Activated CD4-positive, alpha-beta T cell treated with anti-CD3 and anti-CD28 coated beads, Interleukin-2, amount 50 U/mL, for 4 hours (primary cell): ENCODE results near the gene ASB11.
A peak's percentile ranks its signal among the peaks of the same experiment; 100 is the strongest.
"Not testable (repeated sequence)": the region's sequence is repeated elsewhere in the genome, so short reads cannot be mapped to it uniquely, and the experiment has no call there.

ENCODE experiments used
- DNase-seq, 2 experiments: peaks; one replicate each; pipeline ENCODE4 v3.0.0-alpha.2; 2020

ASB11 gene, protein sequence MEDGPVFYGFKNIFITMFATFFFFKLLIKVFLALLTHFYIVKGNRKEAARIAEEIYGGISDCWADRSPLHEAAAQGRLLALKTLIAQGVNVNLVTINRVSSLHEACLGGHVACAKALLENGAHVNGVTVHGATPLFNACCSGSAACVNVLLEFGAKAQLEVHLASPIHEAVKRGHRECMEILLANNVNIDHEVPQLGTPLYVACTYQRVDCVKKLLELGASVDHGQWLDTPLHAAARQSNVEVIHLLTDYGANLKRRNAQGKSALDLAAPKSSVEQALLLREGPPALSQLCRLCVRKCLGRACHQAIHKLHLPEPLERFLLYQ

DNA sequence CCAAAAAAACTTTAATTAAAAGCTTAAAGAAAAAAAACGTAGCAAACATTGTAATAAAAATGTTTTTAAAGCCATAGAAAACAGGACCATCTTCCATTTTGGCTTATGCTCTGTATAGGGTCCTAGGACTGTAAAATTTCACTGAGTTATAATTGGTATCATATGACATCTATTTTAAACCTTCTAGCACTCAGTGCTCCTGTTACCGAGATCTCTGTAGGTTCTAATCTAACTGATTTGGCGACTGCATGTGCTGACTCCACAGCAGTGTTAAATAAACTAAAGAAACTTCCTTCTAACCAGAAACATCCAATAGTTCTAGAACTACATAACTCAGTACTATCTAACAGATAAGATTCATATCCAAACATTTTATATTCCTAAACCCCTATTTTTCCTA, at the start of gene ASB11:
TSS of gene ASB11 (minus strand) at position 132 of the 400 bp plus-strand sequence. CDS start at position 97, 35 bp downstream.
- no peak for DNase-seq

DNA sequence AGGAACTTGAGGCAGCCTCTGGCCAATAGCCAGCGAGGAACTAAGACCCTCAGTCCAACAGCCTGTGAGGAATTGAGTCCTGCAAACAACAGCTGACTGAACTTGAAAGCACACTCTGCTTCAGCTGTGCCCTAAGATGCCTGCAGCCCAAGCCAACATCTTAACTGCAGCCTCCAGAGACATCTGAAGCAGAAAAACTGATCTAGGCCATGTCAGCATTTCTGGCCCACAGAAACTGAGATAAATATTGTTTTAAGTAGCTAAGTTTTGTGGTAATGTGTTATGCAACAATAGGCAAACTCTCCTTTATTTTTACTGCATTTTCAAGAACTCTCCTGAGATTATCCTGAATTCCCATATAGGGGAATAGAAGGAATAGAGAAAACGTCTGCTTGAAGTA, 44.3 kb upstream of the ASB11 start:
- DNase-seq, result no peak

DNA sequence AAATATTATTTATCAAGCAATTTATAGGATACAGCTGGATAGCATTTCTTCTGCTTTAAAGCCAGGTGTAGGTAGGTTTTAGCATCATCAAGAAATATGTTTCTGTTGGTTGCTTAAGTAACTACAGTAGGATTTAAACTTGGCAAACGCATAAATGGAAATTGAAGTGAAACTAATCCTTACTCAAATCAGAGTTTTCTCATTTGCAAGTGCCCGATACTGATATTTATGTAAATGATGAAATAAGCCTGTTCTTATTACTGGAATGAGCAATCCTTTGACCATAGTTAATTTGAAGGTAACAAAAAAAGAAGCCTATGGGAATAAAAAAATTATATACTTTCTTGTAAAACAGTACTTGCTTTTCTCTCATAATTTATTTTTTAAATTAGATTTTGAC, 43.1 kb upstream of the ASB11 start:
- no peak for DNase-seq

DNA sequence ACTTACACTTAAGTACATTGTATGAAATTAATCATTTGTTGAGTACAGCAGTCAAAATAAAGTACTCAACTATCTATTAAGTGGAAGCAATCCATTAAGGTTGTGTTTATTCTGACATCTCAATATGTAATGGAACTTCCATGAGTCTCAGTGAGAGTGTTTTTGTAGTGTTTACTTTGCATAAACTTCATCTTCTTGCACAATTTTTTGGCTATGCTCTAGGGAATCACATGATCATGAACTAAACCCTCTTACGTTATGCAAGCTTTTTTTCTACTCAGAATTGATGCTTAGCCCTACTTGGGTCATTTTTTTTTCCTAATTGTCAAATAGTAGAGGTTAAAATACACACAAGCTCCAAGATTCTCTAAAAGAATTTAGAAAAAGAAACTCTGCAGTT, 41.0 kb upstream of the ASB11 start:
- no peak for DNase-seq

DNA sequence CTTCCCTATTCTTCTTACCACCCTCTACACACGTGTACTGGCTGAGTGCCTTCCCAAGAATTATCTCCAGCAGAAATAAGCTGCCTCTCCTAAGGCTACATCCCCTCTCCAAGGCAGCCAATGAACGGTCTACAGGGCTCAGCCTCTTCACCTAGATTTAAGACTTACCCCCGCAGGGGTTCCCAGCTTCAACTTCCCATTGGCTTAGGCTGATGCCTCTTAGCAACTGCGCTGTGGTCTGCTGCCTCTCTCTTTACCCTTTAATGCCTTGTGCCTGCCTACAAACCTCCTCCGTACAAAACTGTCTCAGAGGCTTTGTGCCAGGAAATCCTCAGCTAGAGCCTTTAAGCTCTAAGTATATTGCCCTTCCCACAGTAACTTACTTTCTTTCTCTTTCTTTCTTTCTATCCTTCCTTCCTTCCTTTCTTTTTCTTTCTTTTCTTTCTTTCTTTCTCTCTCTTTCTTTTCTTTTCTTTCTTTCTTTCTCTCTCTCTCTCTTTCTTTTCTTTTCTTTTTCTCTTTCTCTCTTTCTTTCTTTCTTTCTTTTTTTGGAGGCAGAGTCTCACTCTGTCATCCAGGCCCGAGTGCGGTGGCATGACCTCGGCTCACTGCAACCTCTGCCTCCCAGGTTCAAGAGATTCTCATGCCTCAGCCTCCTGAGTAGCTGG, 35.0 kb upstream of the ASB11 start:
- DNase-seq, result no peak

DNA sequence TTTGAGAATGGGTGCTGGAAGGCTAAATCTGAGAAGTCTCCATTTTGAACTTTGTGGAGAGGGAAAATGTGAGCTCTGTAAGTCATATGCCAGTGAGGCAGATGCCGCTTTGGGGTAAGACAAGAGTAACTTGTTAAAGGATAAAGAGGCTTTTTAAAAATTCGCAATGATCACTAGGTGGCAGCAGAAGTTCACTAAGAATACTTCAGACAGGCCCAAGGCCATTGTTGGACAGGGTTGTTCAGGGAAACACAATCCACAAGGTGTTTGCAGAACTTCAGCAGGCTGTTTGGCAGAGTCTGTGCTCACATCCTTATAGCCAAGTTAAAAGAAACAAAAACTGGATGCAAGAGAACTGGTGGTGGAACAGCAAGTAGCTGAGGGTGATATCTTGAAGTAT, 33.6 kb upstream of the ASB11 start:
- no peak for DNase-seq

DNA sequence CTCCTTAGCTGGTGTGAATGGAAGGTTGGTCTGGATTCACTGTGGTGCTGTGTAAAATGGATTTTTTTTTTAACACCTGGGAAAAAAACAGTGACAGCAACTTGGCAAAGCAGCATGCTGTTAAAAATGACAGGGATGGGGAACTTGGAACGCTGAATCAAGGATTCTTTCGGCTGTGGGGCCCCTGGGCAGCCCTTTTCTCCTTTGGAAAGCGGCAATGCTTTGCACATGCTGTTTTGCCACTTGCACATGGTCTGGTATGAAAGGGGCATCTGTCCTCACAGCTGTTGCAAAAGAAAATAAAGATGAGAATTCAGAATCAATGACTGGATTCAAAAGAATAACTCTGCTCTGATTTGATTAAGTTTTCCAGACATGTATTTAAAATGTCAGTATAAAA, 30.5 kb upstream of the ASB11 start:
- DNase-seq, result no peak

DNA sequence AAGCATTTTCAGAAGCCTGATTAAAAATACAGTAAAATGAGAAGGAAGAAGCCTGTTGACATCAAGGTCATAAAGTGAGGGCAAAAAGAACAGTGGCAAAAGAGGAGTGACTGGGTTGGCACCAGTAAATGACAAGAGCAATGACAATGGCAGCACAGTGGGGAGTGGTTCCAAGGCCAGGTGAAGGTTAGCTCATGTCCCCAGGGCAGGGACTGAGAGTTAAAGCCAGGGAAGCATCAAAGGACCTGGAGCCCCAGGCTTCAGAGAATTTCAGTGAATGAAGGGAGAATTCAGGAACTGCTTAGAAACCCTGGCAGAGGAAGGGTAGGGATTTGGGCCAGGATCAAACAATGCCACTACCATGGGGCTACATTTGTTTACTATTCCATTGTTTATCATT, 28.7 kb upstream of the ASB11 start:
- no peak for DNase-seq

DNA sequence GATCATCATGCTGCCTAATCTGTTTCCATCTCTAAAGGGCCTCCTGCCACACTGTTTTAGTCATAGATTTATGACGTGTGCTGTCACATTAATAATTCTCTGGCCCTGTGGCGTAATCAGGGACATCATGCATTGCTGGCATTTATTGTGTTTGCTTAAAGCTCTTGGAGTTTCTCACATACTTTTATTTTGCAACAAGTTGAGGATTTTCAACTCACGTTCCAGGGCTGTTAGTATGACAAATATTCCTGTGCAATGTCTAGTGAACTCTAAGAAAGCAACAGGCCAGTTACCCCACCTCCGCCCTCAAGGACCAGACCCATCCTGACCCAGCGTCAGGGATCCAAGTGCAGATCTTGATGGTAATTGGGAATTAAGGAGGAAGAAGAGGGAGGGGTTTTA, 27.6 kb upstream of the ASB11 start:
- DNase-seq, result no peak

DNA sequence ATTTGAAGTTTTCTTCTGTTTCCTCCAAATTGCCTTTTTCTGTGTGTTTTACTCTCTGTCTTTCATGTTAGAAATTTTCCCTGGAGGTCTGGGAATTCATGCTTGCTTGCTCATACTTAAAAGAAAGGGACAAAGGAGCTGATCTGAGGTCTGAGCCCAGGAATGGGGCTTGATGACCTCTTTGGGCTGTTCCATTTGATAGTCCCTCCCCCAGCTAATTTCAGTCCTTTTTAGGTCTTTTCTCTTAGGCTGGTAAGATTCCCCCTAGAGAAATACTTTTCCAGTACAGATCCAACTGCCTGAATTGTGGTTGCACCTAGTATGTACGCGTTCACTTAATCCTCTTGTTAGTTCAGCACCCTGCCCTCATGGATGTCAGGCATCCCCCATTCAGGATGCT, 25.4 kb upstream of the ASB11 start:
- DNase-seq, result no peak

DNA sequence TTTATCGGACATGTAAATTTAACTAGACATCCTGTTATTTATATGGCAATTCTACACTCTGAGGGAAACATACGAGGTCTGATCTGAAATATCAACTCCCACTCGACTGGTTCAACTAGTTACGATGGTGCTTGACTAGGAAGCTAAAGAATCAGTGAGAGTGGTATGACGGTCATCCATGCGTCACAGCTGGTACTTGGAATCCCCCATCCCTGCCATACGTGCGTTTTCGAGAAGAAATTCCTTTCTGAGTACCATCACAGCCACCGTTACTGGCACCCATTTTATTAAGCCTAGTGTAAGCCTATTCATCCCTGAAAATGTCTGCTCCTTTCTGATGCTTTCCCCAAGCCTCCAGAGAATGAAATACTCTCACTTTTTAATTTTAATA, 20.6 kb upstream of the ASB11 start:
- DNase-seq, result peak; percentile 11 to 15

DNA sequence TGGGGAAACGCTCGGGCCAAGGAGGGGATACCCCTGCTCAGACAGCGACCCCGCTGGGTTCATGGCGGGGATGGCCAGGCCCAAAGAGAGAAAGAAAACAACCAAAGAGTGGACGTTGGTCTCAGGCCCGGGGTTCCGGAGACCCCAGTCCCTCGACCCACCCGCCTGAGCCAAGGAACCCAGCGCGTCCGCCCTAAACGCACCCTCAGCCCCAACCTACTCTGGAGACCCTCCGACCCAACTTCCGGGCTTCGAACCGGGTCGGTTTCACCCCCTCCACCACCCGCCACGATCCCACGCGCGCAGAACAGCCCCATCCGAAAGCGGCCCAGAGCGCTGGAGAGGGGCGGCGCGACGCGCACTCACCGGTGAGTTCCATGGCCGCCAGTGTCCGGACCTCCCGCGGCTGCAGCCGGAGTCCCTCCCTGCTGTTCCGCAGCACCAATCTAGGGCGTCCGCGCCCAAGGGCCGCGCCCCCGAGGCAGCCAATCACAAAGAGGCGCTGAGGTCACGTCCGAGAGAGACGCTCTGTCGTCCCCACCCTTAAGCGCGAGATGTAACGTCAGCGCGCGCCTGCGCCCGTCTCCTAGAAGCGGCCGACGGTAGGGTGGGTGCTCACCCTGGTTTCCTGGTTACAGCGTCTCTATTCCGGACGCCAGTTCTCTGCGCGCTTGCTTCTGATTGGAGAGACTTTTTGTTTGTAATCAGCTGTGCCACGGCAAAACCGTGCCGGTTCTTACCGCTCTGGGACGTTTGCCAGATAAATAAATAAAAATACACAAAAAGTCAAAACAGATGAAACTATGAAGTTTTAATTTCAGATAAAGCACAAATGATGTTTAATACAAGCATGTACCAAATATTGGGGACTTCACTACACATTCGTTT, 19.9 kb upstream of the ASB11 start, which contains the start of gene PIGA:
TSS of gene PIGA (minus strand) at position 389 of the 888 bp plus-strand sequence. CDS start 3,593 bp downstream, outside the sequence.
- peak; percentile 82 to 85 for DNase-seq

DNA sequence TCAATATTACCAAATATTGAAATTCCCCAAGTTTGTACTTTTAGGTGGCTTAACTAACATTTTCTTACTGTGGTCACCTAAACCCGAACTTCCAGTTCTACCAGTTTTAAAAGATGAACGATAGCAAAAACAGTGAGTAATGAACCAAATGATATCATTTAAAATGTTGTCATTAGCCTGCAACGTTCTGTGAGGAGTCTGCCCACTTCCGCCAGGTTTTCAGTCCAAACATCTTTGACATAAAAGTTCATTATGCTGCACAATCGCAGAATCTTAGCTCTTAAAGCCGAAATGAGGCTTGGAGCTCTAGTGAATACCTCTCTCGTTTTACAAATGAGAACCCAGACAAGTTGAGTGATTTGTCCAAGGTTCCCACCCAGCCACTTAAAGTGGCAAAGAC, 19.1 kb upstream of the ASB11 start:
- no peak for DNase-seq

DNA sequence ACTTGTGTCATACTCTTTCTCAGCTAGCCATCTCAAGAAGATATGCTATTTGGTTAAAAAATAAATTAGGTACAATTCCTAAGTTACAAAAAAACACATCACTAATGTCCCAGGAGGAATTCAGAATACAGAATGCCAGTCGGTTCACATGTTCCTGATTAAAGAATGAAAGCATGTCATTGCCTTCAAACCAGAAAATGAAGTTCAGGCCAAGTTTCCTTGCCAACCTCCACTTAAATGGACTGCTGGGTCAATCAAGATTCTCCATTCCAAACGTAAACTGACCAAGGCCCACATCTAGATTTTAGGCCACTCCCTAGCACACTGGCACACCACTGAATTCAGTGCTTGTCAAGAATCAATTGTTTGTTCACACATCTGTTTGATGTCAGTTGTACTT, 13.4 kb upstream of the ASB11 start:
- no peak for DNase-seq

DNA sequence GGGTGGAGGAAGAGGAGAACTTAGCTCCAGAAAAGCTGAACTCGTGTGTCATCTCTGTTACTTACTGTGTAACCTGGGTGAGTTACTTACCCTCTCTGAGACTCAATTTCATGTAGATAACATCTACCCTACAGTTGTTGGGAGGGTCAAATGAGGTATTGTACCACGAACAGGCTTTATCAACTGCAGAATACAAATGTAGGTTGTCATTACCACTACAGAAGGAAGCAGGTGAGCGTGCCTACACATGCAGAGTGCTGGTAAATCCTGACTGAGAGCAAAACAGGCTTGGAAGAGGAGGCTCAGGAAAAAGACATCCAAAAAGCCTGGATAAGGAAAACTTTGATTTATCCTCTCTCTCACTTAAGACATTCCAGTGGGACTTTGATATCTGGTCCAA, 12.7 kb upstream of the ASB11 start:
- no peak for DNase-seq

DNA sequence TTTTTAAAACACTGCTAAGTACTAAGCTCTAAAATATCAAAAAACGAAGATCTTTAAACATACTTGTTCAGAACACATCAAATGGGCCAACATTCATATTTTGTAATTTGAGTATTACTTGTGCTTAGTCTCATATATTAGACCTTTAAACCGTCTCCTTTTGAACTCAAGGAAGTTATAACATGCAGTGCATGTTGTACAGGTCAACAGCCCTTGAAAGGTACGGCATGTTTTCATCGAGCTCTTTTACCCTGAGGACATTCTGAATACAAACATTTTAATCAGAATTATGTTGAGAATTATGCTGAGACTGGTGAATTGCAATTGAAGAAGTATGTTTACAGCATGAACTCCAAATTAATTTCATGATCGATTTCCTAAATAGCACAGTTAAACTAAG, 7.0 kb upstream of the ASB11 start:
- DNase-seq, result no peak

DNA sequence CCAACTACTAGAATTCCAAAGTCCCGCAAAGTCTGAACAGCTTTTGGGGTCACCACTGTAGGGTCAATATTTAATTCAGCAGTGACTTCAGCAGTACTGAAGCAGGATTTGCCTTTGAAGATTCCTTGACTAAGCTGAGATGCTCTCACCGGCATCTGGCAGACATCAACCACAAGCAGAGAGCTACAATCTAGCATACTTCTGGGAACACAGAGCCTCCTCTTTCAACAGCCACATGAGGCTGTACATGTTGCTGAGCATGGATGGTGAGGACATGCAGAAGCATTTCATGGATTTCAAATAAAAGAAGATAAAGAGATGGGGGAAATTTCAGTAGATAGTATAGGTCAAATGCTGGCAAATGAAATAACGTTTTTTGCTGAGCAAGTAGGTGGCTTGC, 6.6 kb upstream of the ASB11 start:
- DNase-seq, result no peak

DNA sequence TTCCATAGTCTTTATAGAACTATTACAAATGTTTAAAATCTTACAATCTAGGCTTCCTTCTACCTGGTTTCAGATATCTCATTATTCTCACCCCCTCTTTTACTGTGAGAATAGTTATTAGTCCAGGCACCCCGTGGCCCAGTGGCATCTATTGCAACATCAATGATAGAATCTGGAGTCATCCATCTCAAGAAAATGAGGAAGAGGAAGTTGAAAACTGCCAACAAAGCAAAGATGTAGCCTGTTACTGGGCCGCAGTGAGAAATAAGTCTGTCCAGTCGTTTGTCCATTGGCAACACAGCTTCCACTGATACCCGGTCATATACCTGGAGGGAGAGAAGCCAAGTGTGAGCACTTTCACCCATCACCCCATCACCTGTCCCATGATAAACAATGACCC, 6.0 kb upstream of the ASB11 start:
- DNase-seq, result no peak

DNA sequence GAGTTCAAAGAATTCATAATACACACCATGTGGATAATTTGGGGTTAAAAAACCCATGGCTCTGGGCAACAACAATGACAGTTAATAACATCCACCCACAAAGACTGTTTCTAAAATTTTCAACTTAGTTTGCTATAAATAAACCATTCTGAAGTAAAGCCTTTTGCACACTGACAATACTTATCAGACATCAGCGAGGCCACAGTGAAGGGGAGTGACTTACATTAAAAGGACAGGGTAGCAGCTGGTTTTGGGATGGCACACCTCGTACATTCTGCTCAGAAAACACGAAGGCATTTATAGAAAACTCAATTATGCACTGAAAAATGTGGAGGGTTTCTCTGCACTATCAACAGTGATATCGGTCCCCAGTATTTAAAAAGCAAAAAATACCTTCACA, 4.9 kb upstream of the ASB11 start:
- no peak for DNase-seq

DNA sequence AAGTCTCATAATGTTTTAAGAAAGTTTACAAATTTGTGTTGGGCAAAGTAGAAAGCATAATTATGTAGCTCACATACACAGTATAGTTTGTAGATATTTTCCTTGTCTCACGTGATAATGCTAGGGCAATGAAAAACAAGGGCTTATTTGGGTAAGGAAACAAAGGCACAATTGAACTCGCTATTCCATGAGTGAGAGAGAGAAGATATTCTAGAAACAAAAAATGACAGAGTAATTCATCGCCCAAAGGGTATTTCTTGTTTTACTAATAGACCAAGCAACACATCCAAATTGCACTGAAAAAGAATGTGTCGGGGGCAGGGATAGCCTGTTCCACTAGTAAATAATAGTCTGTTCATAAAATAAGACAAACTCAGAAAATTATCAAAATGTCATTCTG, 3.6 kb upstream of the ASB11 start:
- no peak for DNase-seq

DNA sequence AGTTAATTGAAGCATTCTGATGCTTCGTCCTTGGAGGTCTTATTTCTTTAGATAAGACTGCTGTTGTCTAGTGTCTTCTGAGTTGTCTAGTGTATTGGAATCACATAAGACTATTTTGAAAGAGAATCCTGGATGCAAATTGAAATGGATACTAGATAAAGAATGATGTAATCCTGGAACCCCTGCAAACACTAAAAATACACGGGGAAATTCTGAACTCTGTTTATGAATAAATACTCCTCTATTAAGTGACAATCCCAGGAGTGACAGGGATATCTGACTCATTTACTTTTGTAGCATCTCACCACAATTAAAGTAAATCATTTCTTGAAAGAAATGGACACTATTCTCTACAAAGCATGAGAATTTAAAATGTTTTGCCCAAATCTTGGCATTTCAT, 968 bp downstream of the ASB11 start:
- DNase-seq, result no peak

DNA sequence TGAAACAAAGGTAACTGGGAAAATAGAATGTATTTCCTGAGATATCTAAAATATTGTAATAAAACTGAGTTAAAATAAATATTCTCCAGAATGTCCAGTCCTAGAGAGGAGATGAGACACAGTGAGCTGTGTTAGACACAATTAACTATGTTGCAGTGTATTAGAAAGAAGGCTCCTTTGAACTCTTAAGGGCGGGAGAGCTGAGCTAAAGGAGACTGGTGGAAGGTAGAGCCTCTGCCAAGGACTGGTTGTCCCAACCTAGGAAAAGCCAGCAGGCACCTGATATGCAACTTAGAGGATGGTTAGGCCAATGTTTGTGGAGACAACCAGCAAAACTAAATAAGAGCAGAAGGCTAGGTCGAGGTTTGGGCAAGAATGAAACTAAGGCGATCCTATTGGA, 4.3 kb downstream of the ASB11 start:
- no peak for DNase-seq

DNA sequence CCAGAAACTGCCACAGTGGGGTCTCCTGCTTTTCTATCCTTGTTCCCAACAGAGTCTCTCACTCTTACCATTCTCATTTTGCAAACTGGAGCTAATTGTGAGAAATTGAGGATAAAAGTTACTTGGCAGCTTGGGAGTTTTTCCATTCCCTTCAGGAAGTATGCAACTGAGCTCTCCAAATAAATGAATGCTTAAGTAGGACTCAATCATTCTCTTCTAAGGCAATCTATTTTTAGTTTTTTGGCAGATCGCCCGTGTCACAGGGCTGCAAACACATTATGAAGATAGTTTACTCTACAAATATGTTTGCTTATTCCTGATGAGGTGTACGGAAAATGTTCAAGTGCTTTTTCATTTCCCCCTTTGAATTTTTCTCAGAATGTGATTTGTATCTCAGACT, 5.3 kb downstream of the ASB11 start:
- no peak for DNase-seq

DNA sequence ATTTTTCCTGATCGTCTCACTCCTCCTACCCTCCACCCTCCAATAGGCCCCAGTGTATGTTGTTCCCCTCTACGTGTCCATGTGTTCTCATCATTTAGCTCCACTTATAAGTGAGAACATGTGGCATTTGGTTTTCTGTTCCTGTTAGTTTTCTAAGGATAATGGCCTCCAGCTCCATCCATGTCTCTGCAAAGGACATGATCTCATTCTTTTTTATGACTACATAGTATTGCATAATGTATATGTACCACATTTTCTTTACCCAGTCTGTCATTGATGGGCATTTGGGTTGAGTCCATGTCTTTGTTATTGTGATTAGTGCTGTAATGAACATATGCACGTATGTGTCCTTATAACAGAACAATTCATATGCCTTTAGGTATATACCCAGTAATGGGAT, 9.5 kb downstream of the ASB11 start:
- not testable (repeated sequence) for DNase-seq
